GM21825 (cell line): Measurements from ENCODE around the gene NPHS2.
"Not testable (repeated sequence)": the region's sequence is repeated elsewhere in the genome, so short reads cannot be mapped to it uniquely, and the experiment has no call there.

Experiments used
- ATAC-seq: cut with Tn5 transposase; IDR thresholded peaks from one replicate; pipeline ENCODE4 v1.9.1; 2021; ENCODE audit warnings: mild to moderate bottlenecking, moderate library complexity; ENCODE audit not compliant: unreplicated experiment

NPHS2 gene

DNA sequence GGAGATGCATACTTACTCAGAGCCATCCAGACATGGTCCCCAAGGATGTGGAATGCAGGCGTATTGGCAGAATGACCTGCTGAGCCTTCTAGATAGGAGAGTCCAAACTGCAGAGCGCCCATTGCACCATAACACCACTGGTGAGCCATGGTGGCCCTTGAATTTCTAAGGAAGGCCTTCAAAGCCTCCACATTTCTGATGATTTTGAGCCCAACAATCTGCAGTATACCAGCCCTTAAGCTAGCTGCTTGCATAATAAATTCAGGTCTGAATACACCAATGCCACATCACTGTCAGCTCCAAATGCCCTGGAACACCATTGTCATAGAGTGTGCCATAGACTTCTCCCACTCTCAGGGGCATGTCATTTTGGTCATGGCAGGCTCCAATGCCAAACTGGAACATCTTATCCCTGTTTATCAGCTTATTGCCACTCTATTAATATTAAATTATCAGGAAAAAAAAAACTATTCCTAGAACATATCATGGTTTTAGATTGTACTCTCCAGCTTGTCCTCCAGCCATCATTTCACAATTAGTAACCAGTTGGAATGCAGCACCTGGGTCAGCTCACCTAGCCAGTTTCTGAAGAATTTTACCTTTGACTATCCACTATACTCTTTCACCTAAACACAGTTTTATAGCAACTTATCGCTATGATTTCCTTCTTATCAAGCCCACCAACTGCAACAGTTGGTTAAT lies 26.9 kb downstream of the NPHS2 start:
- ATAC-seq, result no peak

DNA sequence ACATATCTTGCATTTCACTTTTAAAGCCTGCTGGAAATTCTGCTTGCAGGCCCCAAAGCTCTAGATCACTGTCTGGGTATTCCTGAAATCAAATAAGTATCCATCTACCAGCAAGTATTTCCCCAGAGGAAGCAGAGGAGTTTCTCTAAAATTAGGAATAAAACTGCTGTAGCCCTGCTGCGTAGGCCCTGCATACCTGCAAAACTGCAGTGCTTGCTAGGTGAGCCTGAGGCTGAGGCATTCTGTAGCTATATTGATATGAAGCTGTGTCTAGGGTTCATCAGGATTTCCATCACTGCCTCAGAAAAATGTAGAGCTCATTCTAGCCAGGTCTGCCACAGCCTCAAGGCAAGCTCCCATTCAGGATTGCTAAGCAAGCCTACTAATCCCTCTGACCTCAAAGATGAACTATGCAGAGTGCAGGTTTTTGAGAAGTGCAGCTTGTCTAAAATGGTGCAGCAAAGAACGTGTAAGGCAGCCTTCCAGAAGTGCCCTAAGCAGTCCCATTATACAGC lies 28.7 kb downstream of the NPHS2 start:
- ATAC-seq, result no peak

DNA sequence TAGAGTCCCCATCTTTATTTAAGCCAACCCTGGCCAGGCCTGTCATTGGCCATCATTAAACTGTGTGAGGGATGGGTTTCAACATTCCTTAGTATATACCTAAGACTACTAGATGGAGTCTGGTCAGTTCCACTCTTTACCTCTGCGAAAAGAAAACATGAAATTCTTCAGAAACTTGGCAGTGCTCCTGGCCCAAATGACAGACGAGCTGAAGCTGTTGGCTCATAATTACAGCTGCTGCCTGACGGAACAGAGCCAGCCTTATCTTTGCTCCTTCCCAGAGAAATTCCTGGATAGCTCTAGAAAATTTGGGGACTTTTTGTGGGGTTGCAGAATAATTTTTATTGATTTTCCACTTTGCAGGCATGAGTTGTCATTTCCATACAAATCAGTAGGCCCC lies 30.4 kb downstream of the NPHS2 start:
- ATAC-seq, result no peak

DNA sequence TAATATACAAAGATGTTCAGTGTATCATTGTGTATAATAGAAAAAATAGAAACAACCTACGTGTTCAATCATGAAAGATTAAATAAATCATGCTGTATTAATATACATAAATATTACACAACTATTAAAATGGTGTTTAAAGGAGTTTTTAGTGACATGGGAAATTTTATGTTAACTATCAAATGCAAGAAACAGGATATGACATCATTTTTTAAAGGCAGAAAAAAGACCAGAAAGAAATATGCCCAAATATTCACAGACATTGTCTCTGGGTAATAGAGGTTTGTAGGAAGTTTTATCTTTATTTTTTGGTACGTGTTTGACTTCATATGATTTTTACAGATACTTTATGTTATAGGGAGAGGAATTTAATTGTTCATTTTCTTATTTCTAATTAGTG lies 34.0 kb downstream of the NPHS2 start:
- no peak for ATAC-seq

- no peak for ATAC-seq
Measured at GRCh38 chr1:179530352-179530751, 45.4 kb downstream of the NPHS2 start.

DNA sequence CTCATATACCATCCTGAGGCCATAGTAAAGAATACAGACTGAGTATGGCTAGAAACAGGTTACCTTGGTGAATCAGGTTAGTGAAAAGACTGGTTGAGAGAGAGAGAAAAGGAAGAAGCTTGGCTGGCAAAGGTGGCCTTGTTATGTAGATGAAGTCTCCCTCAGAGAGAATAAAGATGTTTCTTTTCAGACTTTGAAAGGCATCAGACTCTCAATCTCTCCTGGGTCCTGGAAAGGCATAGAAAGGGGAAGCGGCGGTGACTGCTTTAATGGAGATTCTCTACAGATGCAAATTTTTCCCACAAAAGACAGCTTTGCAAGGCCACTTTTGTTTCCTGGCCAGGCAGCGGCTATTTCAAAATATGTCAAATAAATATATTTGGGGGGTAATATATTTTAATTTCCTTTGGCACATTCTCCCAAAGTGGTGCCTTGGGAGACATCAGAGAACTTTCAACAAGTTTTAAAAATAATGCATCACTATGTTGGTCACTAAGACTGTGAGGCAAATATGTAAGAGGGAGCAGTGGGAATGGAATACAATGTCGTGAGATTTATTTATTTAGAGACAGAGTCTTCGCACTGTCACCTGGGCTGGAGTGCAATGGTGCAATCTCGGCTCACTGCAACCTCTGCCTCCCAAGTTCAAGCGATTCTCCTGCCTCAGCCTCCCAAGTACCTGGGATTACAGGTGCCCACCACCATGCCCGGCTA lies 46.1 kb downstream of the NPHS2 start:
- no peak for ATAC-seq

GRCh38 chr1:179518544-179518943 lies 57.2 kb downstream of the NPHS2 start:
- not testable (repeated sequence) for ATAC-seq

DNA sequence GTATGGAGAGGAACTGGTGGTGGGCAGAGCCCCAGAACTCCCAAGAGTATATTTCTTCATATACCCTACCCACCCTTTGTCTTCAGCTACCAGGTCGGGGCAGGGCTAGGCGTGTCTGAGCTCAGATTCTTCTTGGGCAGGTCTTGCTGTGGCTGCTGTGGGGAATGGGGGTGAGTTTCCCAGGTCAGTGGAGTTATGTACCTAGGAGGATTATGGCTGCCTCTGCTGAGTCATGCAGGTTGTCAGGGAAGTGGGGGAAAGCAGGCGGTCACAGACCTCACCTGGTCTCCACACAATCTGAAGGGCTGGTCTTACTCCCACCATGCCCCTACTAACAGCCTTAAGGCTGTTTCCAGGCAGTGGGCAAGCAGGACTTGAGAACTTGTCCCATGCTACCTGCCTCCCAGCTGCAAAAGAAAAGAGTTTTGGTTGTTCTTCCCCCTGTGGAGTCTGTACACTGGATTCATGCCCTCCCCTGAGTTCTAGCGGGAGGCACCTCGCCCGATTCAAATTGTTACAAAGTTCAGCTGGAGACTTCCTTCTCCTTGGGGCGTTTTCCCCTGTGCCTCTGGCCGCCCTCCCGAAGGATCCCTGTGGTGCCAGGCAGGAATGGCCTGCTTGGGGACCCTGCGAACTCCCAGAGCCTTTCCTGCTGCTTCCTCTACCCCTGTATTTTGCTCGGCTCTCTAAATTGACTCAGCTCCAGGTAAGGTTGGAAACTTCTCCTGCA lies 58.6 kb downstream of the NPHS2 start:
- no peak for ATAC-seq

DNA sequence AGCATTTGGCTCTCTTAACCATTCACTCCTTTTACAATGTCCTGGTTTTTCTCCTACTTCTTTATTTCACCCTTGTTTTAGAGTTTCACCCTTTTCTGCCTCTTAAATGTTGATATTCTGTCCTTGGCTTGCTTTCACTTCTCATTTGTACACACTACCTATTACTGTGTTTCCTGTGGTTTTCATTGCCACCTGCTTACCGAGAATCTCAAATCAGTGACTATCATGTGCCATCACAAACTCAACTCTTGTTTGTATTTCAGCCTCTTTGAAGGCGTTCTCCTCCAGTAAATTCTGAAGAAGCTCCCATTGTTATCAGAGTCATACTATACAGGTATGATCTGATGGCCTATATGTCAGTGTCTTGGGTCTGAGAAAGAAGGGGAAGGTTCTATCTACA lies 65.7 kb downstream of the NPHS2 start:
- ATAC-seq, result no peak

DNA sequence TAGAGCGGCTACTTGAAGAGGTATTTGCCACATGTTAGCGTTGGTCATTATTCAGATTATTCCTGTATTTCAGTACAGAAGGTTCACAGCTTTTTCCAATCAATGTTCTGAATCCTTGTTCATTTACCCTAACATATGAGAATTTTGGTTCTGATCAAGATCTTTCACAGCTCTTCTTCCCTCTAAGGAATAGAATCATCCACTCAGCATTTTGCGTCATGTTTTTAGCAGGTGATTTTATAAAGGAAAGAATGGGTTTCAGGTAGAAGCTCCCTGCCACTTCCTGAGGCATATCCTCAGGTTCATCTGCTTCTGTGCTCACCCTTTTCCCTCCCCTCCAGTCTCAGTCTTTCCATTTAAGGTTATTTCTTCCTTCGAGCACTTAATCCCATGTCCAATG lies 66.4 kb downstream of the NPHS2 start:
- ATAC-seq, result no peak

GRCh38 chr1:179506199-179506598 lies 69.5 kb downstream of the NPHS2 start:
- no peak for ATAC-seq
